Tibial artery (tissue), 4 donors: ENCODE data around the gene OTOF.
A peak's percentile ranks its signal among the peaks of the same experiment; 100 is the strongest.

ENCODE experiments used
- DNase-seq, 2 donors: peaks; one replicate each; pipeline ENCODE4 v3.0.0-alpha.2; 2019
- H3K27ac ChIP-seq, 2 donors: fragments of 200-600 bp; sonication (generic) in 1 of 2; 1 replicate in 1 of 2; 2 replicates in 1 of 2; pipeline ENCODE4 v1.5.1; 2018 to 2019; ENCODE audit warnings: mild to moderate bottlenecking in 1 of 2
- H3K27me3 ChIP-seq, 2 donors: fragments of 200-600 bp; sonication (generic) in 1 of 2; one replicate each; pipeline versions ENCODE4 v1.5.1 to v1.6.0; 2016 to 2019
- H3K36me3 ChIP-seq, 3 donors: fragments of 200-600 bp; sonication (generic) in 2 of 3; one replicate each; pipeline ENCODE4 v1.5.1; 2016 to 2019; ENCODE audit warnings: mild to moderate bottlenecking in 2 of 3
- H3K4me1 ChIP-seq, 4 donors: fragments of 200-600 bp; sonication (generic) in 2 of 4; 1 replicate in 3 of 4; 2 replicates in 1 of 4; pipeline ENCODE4 v1.5.1; 2016 to 2019
- H3K4me3 ChIP-seq, 2 donors: fragments of 200-600 bp; sonication (generic) in 1 of 2; 1 replicate in 1 of 2; 2 replicates in 1 of 2; pipeline ENCODE4 v1.5.1; 2018 to 2019; ENCODE audit warnings: mild to moderate bottlenecking in 2 of 2
- H3K9me3 ChIP-seq, 3 donors: fragments of 200-600 bp; sonication (generic) in 1 of 3; one replicate each; pipeline ENCODE4 v1.5.1; 2016 to 2019
- intact Hi-C: fragments of 100-400 bp; cut with DNase I; formaldehyde crosslinking; loops from one replicate; pipeline ENCODE4 v1.15.0; 2023; ENCODE audit warnings: low total_unique reads
- TF ChIP-seq, protein P1 (sequence below), 2 experiments: fragments of 200-600 bp in 1 of 2; fragments of 450-650 bp in 1 of 2; IDR thresholded peaks; one replicate each; pipeline ENCODE4 v1.5.1; 2017 to 2019; ENCODE audit warnings: antibody characterized with exemption in 2 of 2, mild to moderate bottlenecking in 1 of 2, moderate library complexity in 1 of 2

The OTOF gene

GRCh38 chr2:26466662-26467310 is 11.1 kb downstream of the OTOF start:
- DNase-seq, result no peak
- TF ChIP-seq, protein P1, sequence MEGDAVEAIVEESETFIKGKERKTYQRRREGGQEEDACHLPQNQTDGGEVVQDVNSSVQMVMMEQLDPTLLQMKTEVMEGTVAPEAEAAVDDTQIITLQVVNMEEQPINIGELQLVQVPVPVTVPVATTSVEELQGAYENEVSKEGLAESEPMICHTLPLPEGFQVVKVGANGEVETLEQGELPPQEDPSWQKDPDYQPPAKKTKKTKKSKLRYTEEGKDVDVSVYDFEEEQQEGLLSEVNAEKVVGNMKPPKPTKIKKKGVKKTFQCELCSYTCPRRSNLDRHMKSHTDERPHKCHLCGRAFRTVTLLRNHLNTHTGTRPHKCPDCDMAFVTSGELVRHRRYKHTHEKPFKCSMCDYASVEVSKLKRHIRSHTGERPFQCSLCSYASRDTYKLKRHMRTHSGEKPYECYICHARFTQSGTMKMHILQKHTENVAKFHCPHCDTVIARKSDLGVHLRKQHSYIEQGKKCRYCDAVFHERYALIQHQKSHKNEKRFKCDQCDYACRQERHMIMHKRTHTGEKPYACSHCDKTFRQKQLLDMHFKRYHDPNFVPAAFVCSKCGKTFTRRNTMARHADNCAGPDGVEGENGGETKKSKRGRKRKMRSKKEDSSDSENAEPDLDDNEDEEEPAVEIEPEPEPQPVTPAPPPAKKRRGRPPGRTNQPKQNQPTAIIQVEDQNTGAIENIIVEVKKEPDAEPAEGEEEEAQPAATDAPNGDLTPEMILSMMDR (IDR thresholded peaks at IDR 0.05), result no peak

GRCh38 chr2:26465981-26466471 is 11.9 kb downstream of the OTOF start:
- Histone ChIP-seq H3K9me3 (peaks cover 0 to 4% (median 0%) of the 10 kb centered on the region in 3 donors), H3K27me3 (peaks cover 0 to 2% of the 10 kb centered on the region in 2 donors), H3K4me1 (peaks cover 0 to 7% (median 0%) of the 10 kb centered on the region in 4 donors), H3K4me3 (no peak overlapping the region), H3K27ac (no peak overlapping the region), H3K36me3 (no peaks in the 10 kb centered on the region)
- intact Hi-C loops, result no loop called here
- DNase-seq, result no peak
- TF ChIP-seq, protein P1 (IDR thresholded peaks at IDR 0.05), result no peak

More at GRCh38 chr2:26466662-26467310, 11.1 kb downstream of the OTOF start:
- Histone ChIP-seq H3K27ac (no peak overlapping the region), H3K9me3 (peaks cover 0 to 4% (median 0%) of the 10 kb centered on the region in 3 donors), H3K4me3 (no peak overlapping the region), H3K4me1 (peaks cover 0 to 7% (median 0%) of the 10 kb centered on the region in 4 donors), H3K36me3 (no peaks in the 10 kb centered on the region), H3K27me3 (peaks cover 0 to 2% of the 10 kb centered on the region in 2 donors)
- intact Hi-C loops, result no loop called here

- intact Hi-C loops, result no loop called here
- no peak overlapping the region for H3K4me3 ChIP-seq
- peaks cover 0 to 4% (median 0%) of the 10 kb centered on the region in 3 donors for H3K9me3 ChIP-seq
- no peak overlapping the region for H3K27ac ChIP-seq
- DNase-seq, result no peak
- peaks cover 0 to 2% of the 10 kb centered on the region in 2 donors for H3K27me3 ChIP-seq
- TF ChIP-seq, protein P1 (IDR thresholded peaks at IDR 0.05), result no peak
- no peaks in the 10 kb centered on the region for H3K36me3 ChIP-seq
- peaks cover 0 to 7% (median 0%) of the 10 kb centered on the region in 4 donors for H3K4me1 ChIP-seq
Observed at GRCh38 chr2:26465266-26465925, 12.5 kb downstream of the OTOF start.

- Histone ChIP-seq H3K4me3 (no peak overlapping the region), H3K4me1 (peaks cover 0 to 7% (median 0%) of the 10 kb centered on the region in 4 donors), H3K36me3 (no peaks in the 10 kb centered on the region), H3K27me3 (peaks cover 0 to 2% of the 10 kb centered on the region in 2 donors), H3K27ac (no peak overlapping the region), H3K9me3 (peaks cover 0 to 4% (median 0%) of the 10 kb centered on the region in 3 donors)
- intact Hi-C loops, result no loop called here
- TF ChIP-seq, protein P1 (IDR thresholded peaks at IDR 0.05), result no peak
- DNase-seq, result peak in 1 of 2 donors; percentile 55
Observed at GRCh38 chr2:26464390-26465265, 13.3 kb downstream of the OTOF start.
